Measurements from ENCODE around the gene UBXN7. TPM values are rescaled to one million over a fixed set of nuclear protein-coding genes. Genes with fewer than 3 reads are reported as not detected.
"Not testable (repeated sequence)": the region's sequence is repeated elsewhere in the genome, so short reads cannot be mapped to it uniquely, and the experiment has no call there.

Gene UBXN7
- total RNA-seq, 1 experiment from 2014 or later, result 61.7 TPM

DNA sequence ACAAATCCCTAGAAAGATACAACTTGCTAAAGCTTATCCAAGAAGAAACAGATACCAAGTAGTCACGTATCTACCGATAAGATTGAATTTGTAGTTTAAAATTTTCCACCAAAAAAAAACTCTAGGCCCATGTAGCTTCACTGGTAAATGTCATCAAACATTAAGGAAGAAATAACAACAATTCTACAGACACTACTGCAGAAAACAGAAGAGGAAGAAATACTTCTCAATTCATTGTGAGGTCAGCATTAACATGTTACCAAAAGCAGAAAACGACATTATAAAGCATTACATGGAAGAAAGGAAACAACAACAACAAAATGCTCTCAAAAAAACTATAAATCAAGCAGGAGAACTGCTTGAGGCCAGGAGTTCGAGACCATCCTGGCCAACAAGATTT is 66.5 kb downstream of the UBXN7 start:
- in situ Hi-C loops (cut with HindIII; ENCODE audit: low pct_unique_long_range_greater_than_20kb, low sequenced_read_pairs), result no loop called here

DNA sequence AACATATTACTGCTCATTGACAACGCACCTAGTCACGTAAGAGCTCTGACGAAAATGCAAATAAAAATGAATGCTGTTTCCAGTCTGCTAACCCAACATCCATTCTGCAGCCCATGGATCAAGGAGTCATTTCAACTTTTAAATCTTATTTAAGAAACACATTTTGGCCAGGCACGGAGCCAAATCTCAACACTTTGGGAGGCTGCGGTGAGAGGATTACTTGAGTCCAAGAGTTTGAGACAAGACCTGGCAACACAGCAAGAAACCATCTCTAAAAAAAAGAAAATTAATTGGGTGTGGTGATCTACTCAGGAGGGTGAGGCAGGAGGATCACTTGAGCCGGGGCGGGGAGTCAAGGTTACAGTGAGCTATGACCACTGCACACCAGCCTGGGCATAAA is 71.6 kb downstream of the UBXN7 start:
- no TSS peak for BruUV-seq (replicated peaks)
- no peaks in the 10 kb centered on the region for H3K9me3 ChIP-seq (ENCODE audit: control insufficient read depth, insufficient read depth, low read depth, low read length)
- intact Hi-C loops (cut with micrococcal nuclease; ENCODE audit: unreplicated experiment) (no loop called here), in situ Hi-C loops (cut with HindIII; ENCODE audit: low pct_unique_long_range_greater_than_20kb, low sequenced_read_pairs) (no loop called here)
- H3K36me3 ChIP-seq (ENCODE audit: control insufficient read depth, insufficient read depth, low read length), result peaks cover 13% of the 10 kb centered on the region
- TF ChIP-seq TCF7L2 (IDR thresholded peaks at IDR 0.05; ENCODE audit: low read depth, low read length), result no peak
- no peak for TF ChIP-seq CTCF (IDR thresholded peaks at IDR 0.05)
- no peak for TF ChIP-seq REST (IDR thresholded peaks at IDR 0.05; ENCODE audit: insufficient read depth in 1 of 2, low read depth in 2 of 2, low read length in 1 of 2)
- TF ChIP-seq POLR2AphosphoS5 (IDR thresholded peaks at IDR 0.05; ENCODE audit: low read depth, low read length), result no peak
- TF ChIP-seq SIN3A (IDR thresholded peaks at IDR 0.05; ENCODE audit: borderline replicate concordance, insufficient read depth, low read depth, low read length), result no peak
- no peak for DNase-seq (ENCODE audit: low read depth, low spot score)
- no peak overlapping the region for H3K27ac ChIP-seq (ENCODE audit: low read length)
- H3K27me3 ChIP-seq (ENCODE audit: control insufficient read depth, insufficient read depth, low read length), result no peaks in the 10 kb centered on the region
- ChIA-PET CTCF (no interaction called here), POLR2A (no interaction called here)
- H3K4me3 ChIP-seq (ENCODE audit: low read depth in 2 of 2, low read length in 2 of 2), result no peak overlapping the region
- ATAC-seq, result no peak
- H3K4me1 ChIP-seq (ENCODE audit: control insufficient read depth, insufficient read depth, low read length), result no peaks in the 10 kb centered on the region

More for the DNA sequence above, 66.5 kb downstream of the UBXN7 start:
- no peak for TF ChIP-seq POLR2AphosphoS5 (IDR thresholded peaks at IDR 0.05; ENCODE audit: low read depth, low read length)
- no peak for TF ChIP-seq SIN3A (IDR thresholded peaks at IDR 0.05; ENCODE audit: borderline replicate concordance, insufficient read depth, low read depth, low read length)
- no peak for TF ChIP-seq CTCF (IDR thresholded peaks at IDR 0.05)
- TF ChIP-seq REST (IDR thresholded peaks at IDR 0.05; ENCODE audit: insufficient read depth in 1 of 2, low read depth in 2 of 2, low read length in 1 of 2), result no peak
- TF ChIP-seq TCF7L2 (IDR thresholded peaks at IDR 0.05; ENCODE audit: low read depth, low read length), result no peak
- BruUV-seq (replicated peaks), result no TSS peak
- Histone ChIP-seq H3K27me3 (ENCODE audit: control insufficient read depth, insufficient read depth, low read length) (no peaks in the 10 kb centered on the region), H3K4me1 (ENCODE audit: control insufficient read depth, insufficient read depth, low read length) (no peaks in the 10 kb centered on the region), H3K4me3 (ENCODE audit: low read depth in 2 of 2, low read length in 2 of 2) (no peak overlapping the region), H3K9me3 (ENCODE audit: control insufficient read depth, insufficient read depth, low read depth, low read length) (no peaks in the 10 kb centered on the region), H3K27ac (ENCODE audit: low read length) (no peak overlapping the region), H3K36me3 (ENCODE audit: control insufficient read depth, insufficient read depth, low read length) (peaks cover 2% of the 10 kb centered on the region)
- CTCF ChIA-PET, result interaction anchor here (0.6 to 0.7 kb wide), 4 partner anchors 11 to 156 kb away, joined by 3 to 4 read pairs (median 4); no protein-coding TSS in a partner anchor
- intact Hi-C loops (cut with micrococcal nuclease; ENCODE audit: unreplicated experiment), result no loop called here
- ATAC-seq, result no peak
- DNase-seq (ENCODE audit: low read depth, low spot score), result no peak
- POLR2A ChIA-PET, result interaction anchor here (0.6 kb wide), 1 partner anchor 24 kb away, joined by 3 read pairs; no protein-coding TSS in a partner anchor

- H3K9me3 ChIP-seq (ENCODE audit: control insufficient read depth, insufficient read depth, low read depth, low read length); H3K27ac ChIP-seq (ENCODE audit: low read length); CTCF ChIA-PET; in situ Hi-C loops (cut with HindIII; ENCODE audit: low pct_unique_long_range_greater_than_20kb, low sequenced_read_pairs); DNase-seq (ENCODE audit: low read depth, low spot score); ATAC-seq; H3K4me1 ChIP-seq (ENCODE audit: control insufficient read depth, insufficient read depth, low read length); H3K4me3 ChIP-seq (ENCODE audit: low read depth in 2 of 2, low read length in 2 of 2); intact Hi-C loops (cut with micrococcal nuclease; ENCODE audit: unreplicated experiment); POLR2A ChIA-PET; BruUV-seq (replicated peaks); H3K27me3 ChIP-seq (ENCODE audit: control insufficient read depth, insufficient read depth, low read length): not testable (repeated sequence)
- peaks cover 18% of the 10 kb centered on the region for H3K36me3 ChIP-seq (ENCODE audit: control insufficient read depth, insufficient read depth, low read length)
These were observed 73.7 kb downstream of the UBXN7 start for GRCh38 chr3:196358540-196358939.
